ENCODE data around the gene BIRC3.

GRCh38 chr11:102276362-102276761, 40.9 kb upstream of the BIRC3 start:
- TF ChIP-seq CTCF (IDR thresholded peaks at IDR 0.05 in 4 of 5, conservative IDR thresholded peaks at IDR 0.05 in 1 of 5) (no peak), POLR2A (IDR thresholded peaks at IDR 0.05) (no peak)
